Measurements from ENCODE around the gene GLRA2. TPM values are rescaled to one million over a fixed set of nuclear protein-coding genes. Genes with fewer than 3 reads are reported as not detected.
"Not testable (repeated sequence)": the region's sequence is repeated elsewhere in the genome, so short reads cannot be mapped to it uniquely, and the experiment has no call there.

GLRA2 gene
- total RNA-seq, 2 donors from 2014 or later = not detected

- H3K27ac Mint-ChIP-seq = no peak overlapping the region
- no peak for ATAC-seq
- H3K4me3 Mint-ChIP-seq = no peak overlapping the region
- H3K36me3 Mint-ChIP-seq = no peaks in the 10 kb centered on the region
- peaks cover 4% of the 10 kb centered on the region for H3K9me3 Mint-ChIP-seq
- no peak for DNase-seq (ENCODE audit: low spot score)
- peaks cover 11 to 19% of the 10 kb centered on the region in 2 donors for H3K27me3 Mint-ChIP-seq
- H3K4me1 Mint-ChIP-seq (ENCODE audit: low read depth in 2 of 2) = no peaks in the 10 kb centered on the region
Observed at GRCh38 chrX:14546190-14546589, 16.9 kb downstream of the GLRA2 start.

GRCh38 chrX:14554131-14554715 lies 24.9 kb downstream of the GLRA2 start:
- Mint-ChIP-seq H3K36me3 (no peaks in the 10 kb centered on the region), H3K4me3 (no peak overlapping the region), H3K9me3 (peaks cover 4% of the 10 kb centered on the region), H3K27ac (no peak overlapping the region), H3K27me3 (peaks cover 6 to 18% of the 10 kb centered on the region in 2 donors), H3K4me1 (ENCODE audit: low read depth in 2 of 2) (no peaks in the 10 kb centered on the region)
- no peak for DNase-seq (ENCODE audit: low spot score)
- no peak for ATAC-seq

- no peaks in the 10 kb centered on the region for H3K27me3 Mint-ChIP-seq
- H3K9me3 Mint-ChIP-seq = peaks cover 5% of the 10 kb centered on the region
- H3K4me3 Mint-ChIP-seq = no peak overlapping the region
- H3K27ac Mint-ChIP-seq = no peak overlapping the region
- ATAC-seq (no peak), DNase-seq (ENCODE audit: low spot score) (no peak)
- H3K36me3 Mint-ChIP-seq = no peaks in the 10 kb centered on the region
- no peaks in the 10 kb centered on the region for H3K4me1 Mint-ChIP-seq (ENCODE audit: low read depth in 2 of 2)
Observed at GRCh38 chrX:14564058-14564457, 34.7 kb downstream of the GLRA2 start.

GRCh38 chrX:14573161-14573560 lies 43.8 kb downstream of the GLRA2 start:
- DNase-seq (ENCODE audit: low spot score) (no peak), ATAC-seq (no peak)
- H3K4me1 Mint-ChIP-seq (ENCODE audit: low read depth in 2 of 2) = no peaks in the 10 kb centered on the region
- H3K36me3 Mint-ChIP-seq = no peaks in the 10 kb centered on the region
- H3K4me3 Mint-ChIP-seq = no peak overlapping the region
- H3K27ac Mint-ChIP-seq = no peak overlapping the region
- H3K27me3 Mint-ChIP-seq = no peaks in the 10 kb centered on the region
- H3K9me3 Mint-ChIP-seq = no peaks in the 10 kb centered on the region

GRCh38 chrX:14581081-14581480 lies 51.7 kb downstream of the GLRA2 start:
- DNase-seq (ENCODE audit: low spot score) = no peak
- Mint-ChIP-seq H3K27ac (no peak overlapping the region), H3K36me3 (no peaks in the 10 kb centered on the region), H3K9me3 (peaks cover 5% of the 10 kb centered on the region), H3K4me1 (ENCODE audit: low read depth in 2 of 2) (no peaks in the 10 kb centered on the region), H3K4me3 (no peak overlapping the region), H3K27me3 (no peaks in the 10 kb centered on the region)
- no peak for ATAC-seq

GRCh38 chrX:14584548-14584947 lies 55.2 kb downstream of the GLRA2 start:
- Mint-ChIP-seq H3K27me3 (no peaks in the 10 kb centered on the region), H3K9me3 (peaks cover 10% of the 10 kb centered on the region), H3K4me3 (no peak overlapping the region), H3K36me3 (no peaks in the 10 kb centered on the region), H3K4me1 (ENCODE audit: low read depth in 2 of 2) (no peaks in the 10 kb centered on the region), H3K27ac (no peak overlapping the region)
- no peak for ATAC-seq
- DNase-seq (ENCODE audit: low spot score) = no peak

GRCh38 chrX:14590216-14590615 lies 60.9 kb downstream of the GLRA2 start:
- DNase-seq (ENCODE audit: low spot score) (no peak), ATAC-seq (no peak)
- H3K27me3 Mint-ChIP-seq = no peaks in the 10 kb centered on the region
- no peak overlapping the region for H3K4me3 Mint-ChIP-seq
- no peaks in the 10 kb centered on the region for H3K36me3 Mint-ChIP-seq
- peaks cover 11% of the 10 kb centered on the region for H3K9me3 Mint-ChIP-seq
- no peak overlapping the region for H3K27ac Mint-ChIP-seq
- no peaks in the 10 kb centered on the region for H3K4me1 Mint-ChIP-seq (ENCODE audit: low read depth in 2 of 2)

- H3K4me1 Mint-ChIP-seq (ENCODE audit: low read depth in 2 of 2) = no peaks in the 10 kb centered on the region
- H3K36me3 Mint-ChIP-seq = no peaks in the 10 kb centered on the region
- no peak overlapping the region for H3K27ac Mint-ChIP-seq
- no peak for ATAC-seq
- DNase-seq (ENCODE audit: low spot score) = no peak
- H3K9me3 Mint-ChIP-seq = peaks cover 11% of the 10 kb centered on the region
- H3K4me3 Mint-ChIP-seq = no peak overlapping the region
- H3K27me3 Mint-ChIP-seq = no peaks in the 10 kb centered on the region
Observed at GRCh38 chrX:14590693-14591424, 61.5 kb downstream of the GLRA2 start.

GRCh38 chrX:14591976-14592375 lies 62.6 kb downstream of the GLRA2 start:
- no peak overlapping the region for H3K4me3 Mint-ChIP-seq
- H3K36me3 Mint-ChIP-seq = no peaks in the 10 kb centered on the region
- ATAC-seq (no peak), DNase-seq (ENCODE audit: low spot score) (no peak)
- peaks cover 0 to 4% of the 10 kb centered on the region in 2 donors for H3K27me3 Mint-ChIP-seq
- peaks cover 11% of the 10 kb centered on the region for H3K9me3 Mint-ChIP-seq
- H3K27ac Mint-ChIP-seq = no peak overlapping the region
- H3K4me1 Mint-ChIP-seq (ENCODE audit: low read depth in 2 of 2) = no peaks in the 10 kb centered on the region

- ATAC-seq = no peak
- H3K27ac Mint-ChIP-seq = no peak overlapping the region
- peaks cover 0 to 8% of the 10 kb centered on the region in 2 donors for H3K27me3 Mint-ChIP-seq
- H3K4me1 Mint-ChIP-seq (ENCODE audit: low read depth in 2 of 2) = no peaks in the 10 kb centered on the region
- DNase-seq (ENCODE audit: low spot score) = no peak
- H3K36me3 Mint-ChIP-seq = no peaks in the 10 kb centered on the region
- peaks cover 7% of the 10 kb centered on the region for H3K9me3 Mint-ChIP-seq
- no peak overlapping the region for H3K4me3 Mint-ChIP-seq
Observed at GRCh38 chrX:14594521-14594920, 65.2 kb downstream of the GLRA2 start.

GRCh38 chrX:14598330-14598729 lies 69.0 kb downstream of the GLRA2 start:
- DNase-seq (ENCODE audit: low spot score) = no peak
- Mint-ChIP-seq H3K27ac (no peak overlapping the region), H3K36me3 (no peaks in the 10 kb centered on the region), H3K9me3 (no peaks in the 10 kb centered on the region), H3K4me3 (no peak overlapping the region), H3K27me3 (peaks cover 0 to 8% of the 10 kb centered on the region in 2 donors), H3K4me1 (ENCODE audit: low read depth in 2 of 2) (no peaks in the 10 kb centered on the region)
- no peak for ATAC-seq

GRCh38 chrX:14607446-14607985 lies 78.2 kb downstream of the GLRA2 start:
- DNase-seq (ENCODE audit: low spot score) (no peak), ATAC-seq (no peak)
- H3K4me1 Mint-ChIP-seq (ENCODE audit: low read depth in 2 of 2) = no peaks in the 10 kb centered on the region
- no peaks in the 10 kb centered on the region for H3K27me3 Mint-ChIP-seq
- no peak overlapping the region for H3K27ac Mint-ChIP-seq
- H3K4me3 Mint-ChIP-seq = no peak overlapping the region
- no peaks in the 10 kb centered on the region for H3K36me3 Mint-ChIP-seq
- no peaks in the 10 kb centered on the region for H3K9me3 Mint-ChIP-seq

GRCh38 chrX:14612450-14612849 lies 83.1 kb downstream of the GLRA2 start:
- H3K4me1 Mint-ChIP-seq (ENCODE audit: low read depth in 2 of 2); H3K27me3 Mint-ChIP-seq; H3K36me3 Mint-ChIP-seq; H3K9me3 Mint-ChIP-seq; H3K4me3 Mint-ChIP-seq; ATAC-seq; H3K27ac Mint-ChIP-seq; DNase-seq (ENCODE audit: low spot score): not testable (repeated sequence)

- Mint-ChIP-seq H3K4me1 (ENCODE audit: low read depth in 2 of 2) (no peaks in the 10 kb centered on the region), H3K27me3 (peaks cover 0 to 5% of the 10 kb centered on the region in 2 donors), H3K4me3 (no peak overlapping the region), H3K27ac (no peak overlapping the region), H3K36me3 (no peaks in the 10 kb centered on the region), H3K9me3 (peaks cover 5% of the 10 kb centered on the region)
- ATAC-seq (no peak), DNase-seq (ENCODE audit: low spot score) (no peak)
Observed at GRCh38 chrX:14616301-14616700, 87.0 kb downstream of the GLRA2 start.
